SK-N-SH (cell line): ENCODE data around the gene TOX2. TPM values are rescaled to one million over a fixed set of nuclear protein-coding genes. Genes with fewer than 3 reads are reported as not detected.
A peak's percentile ranks its signal among the peaks of the same experiment; 100 is the strongest.

Experiments
- CTCF ChIA-PET: fragments of 300-600, 350-600 bp; formaldehyde crosslinking; extraction: SDS; loops from one replicate; lab custom pipeline; 2021; lab: Yijun Ruan, JAX
- POLR2A ChIA-PET: fragments of 350-600 bp; sonication (Branson Sonifier 250); formaldehyde crosslinking; extraction: SDS; loops from one replicate; lab custom pipeline; 2020; ENCODE audit warnings: antibody characterized with exemption, inconsistent platforms; lab: Yijun Ruan, JAX
- DNase-seq: peaks from one replicate; pipeline ENCODE4 v3.0.0; 2012
- H2AFZ ChIP-seq: fragments of 200-600 bp; sonication (generic); 2 replicates; pipeline ENCODE4 v1.8.1; 2016; ENCODE audit warnings: antibody characterized with exemption, mild to moderate bottlenecking, low read depth
- H3F3A ChIP-seq: fragments of 200-600 bp; sonication (generic); replicated peaks from 2 replicates; pipeline ENCODE3; 2016; ENCODE audit warnings: antibody characterized with exemption, mild to moderate bottlenecking; ENCODE audit not compliant: insufficient read depth
- H3K27ac ChIP-seq, 2 experiments: fragments of 200-500 bp in 1 of 2; fragments of 200-600 bp in 1 of 2; sonication (Bioruptor generic) in 1 of 2; sonication (generic), shearing (Covaris generic) in 1 of 2; 2 replicates each; pipeline versions ENCODE4 v1.5.1 to v1.6.1; 2014 to 2016; ENCODE audit warnings: low read depth in 2 of 2, inconsistent platforms in 1 of 2, low read length in 1 of 2, mild to moderate bottlenecking in 1 of 2, mixed read lengths in 1 of 2
- H3K27me3 ChIP-seq: fragments of 200-600 bp; sonication (generic), shearing (Covaris generic); 2 replicates; pipeline ENCODE4 v1.6.1; 2016; ENCODE audit warnings: mixed run types; ENCODE audit not compliant: insufficient read depth
- H3K36me3 ChIP-seq, 2 experiments: fragments of 200-500 bp in 1 of 2; fragments of 200-600 bp in 1 of 2; sonication (Bioruptor generic) in 1 of 2; sonication (generic) in 1 of 2; replicated peaks in 1 of 2; 2 replicates each; pipeline versions ENCODE3 to v1.5.1; 2014 to 2016; ENCODE audit warnings: low read length in 1 of 2, mild to moderate bottlenecking in 1 of 2; ENCODE audit not compliant: insufficient read depth in 2 of 2, control insufficient read depth in 1 of 2
- H3K4me1 ChIP-seq, 2 experiments: fragments of 200-500 bp in 1 of 2; fragments of 200-600 bp in 1 of 2; sonication (Bioruptor generic) in 1 of 2; sonication (generic), shearing (Covaris generic) in 1 of 2; 2 replicates each; pipeline versions ENCODE4 v1.5.1 to v1.6.1; 2014 to 2016; ENCODE audit warnings: low read depth in 1 of 2, low read length in 1 of 2, mixed run types in 1 of 2; ENCODE audit not compliant: insufficient read depth in 2 of 2, control insufficient read depth in 1 of 2
- H3K4me2 ChIP-seq: fragments of 200-600 bp; sonication (generic), shearing (Covaris generic); 2 replicates; pipeline ENCODE4 v1.6.1; 2017; ENCODE audit warnings: mixed run types
- H3K4me3 ChIP-seq, 2 experiments: fragments of 200-500 bp in 1 of 2; fragments of 200-600 bp in 1 of 2; sonication (Bioruptor generic) in 1 of 2; sonication (generic), shearing (Covaris generic) in 1 of 2; 2 replicates each; pipeline versions ENCODE4 v1.5.1 to v1.8.1; 2014 to 2016; ENCODE audit warnings: low read depth in 2 of 2, inconsistent platforms in 1 of 2, low read length in 1 of 2, mild to moderate bottlenecking in 1 of 2, mixed read lengths in 1 of 2, moderate library complexity in 1 of 2
- H3K79me2 ChIP-seq: fragments of 200-600 bp; sonication (generic); 2 replicates; pipeline ENCODE4 v1.8.1; 2017; ENCODE audit warnings: mild to moderate bottlenecking; ENCODE audit not compliant: insufficient read depth
- H3K9ac ChIP-seq: fragments of 200-600 bp; sonication (generic); 2 replicates; pipeline ENCODE4 v1.6.1; 2017; ENCODE audit warnings: mixed run types
- H3K9me2 ChIP-seq: fragments of 200-600 bp; sonication (generic); 2 replicates; pipeline ENCODE4 v1.6.1; 2017; ENCODE audit warnings: mixed run types
- H3K9me3 ChIP-seq: fragments of 200-600 bp; sonication (generic); 2 replicates; pipeline ENCODE4 v1.6.1; 2017; ENCODE audit warnings: mixed run types, mild to moderate bottlenecking, moderate library complexity
- H4K20me1 ChIP-seq: fragments of 200-600 bp; sonication (generic); 2 replicates; pipeline ENCODE4 v1.6.1; 2017; ENCODE audit warnings: mild to moderate bottlenecking, mixed run types; ENCODE audit not compliant: insufficient read depth
- CHD2 ChIP-seq: fragments of 150-350 bp; IDR thresholded peaks from 2 replicates; pipeline ENCODE4 v1.6.1; 2018; ENCODE audit warnings: low read length; ENCODE audit not compliant: partially characterized antibody
- ELF1 ChIP-seq: IDR thresholded peaks from 2 replicates; pipeline ENCODE4 v1.4.0; 2012
- EP300 ChIP-seq, 2 experiments: IDR thresholded peaks; 2 replicates each; pipeline versions ENCODE4 v1.4.0 to v1.6.1; 2012; ENCODE audit warnings: borderline replicate concordance in 1 of 2, low read depth in 1 of 2, low read length in 1 of 2
- FOXM1 ChIP-seq: IDR thresholded peaks from 2 replicates; pipeline ENCODE4 v1.4.0; 2012; ENCODE audit warnings: low read depth, mild to moderate bottlenecking
- GABPA ChIP-seq: IDR thresholded peaks from 2 replicates; pipeline ENCODE4 v1.4.0; 2012; ENCODE audit warnings: low read depth, mild to moderate bottlenecking
- JUND ChIP-seq: IDR thresholded peaks from 2 replicates; pipeline ENCODE4 v1.4.0; 2012
- MAX ChIP-seq: IDR thresholded peaks from 2 replicates; pipeline ENCODE4 v1.4.0; 2012; ENCODE audit warnings: low read depth
- MXI1 ChIP-seq: IDR thresholded peaks from 2 replicates; pipeline ENCODE4 v1.6.1; 2012; ENCODE audit warnings: mild to moderate bottlenecking, low read depth, low read length, improper control_type of control experiment
- NRF1 ChIP-seq: IDR thresholded peaks from 2 replicates; pipeline ENCODE4 v1.6.1; 2012; ENCODE audit warnings: low read depth, mild to moderate bottlenecking, low read length
- RAD21 ChIP-seq: IDR thresholded peaks from 2 replicates; pipeline ENCODE4 v1.6.1; 2012; ENCODE audit warnings: mild to moderate bottlenecking, low read length
- RCOR1 ChIP-seq: fragments of 150-350 bp; IDR thresholded peaks from 2 replicates; pipeline ENCODE4 v1.6.1; 2017; ENCODE audit warnings: antibody characterized with exemption, low read length
- RFX5 ChIP-seq: IDR thresholded peaks from 2 replicates; pipeline ENCODE4 v1.6.1; 2012; ENCODE audit warnings: mild to moderate bottlenecking, improper control_type of control experiment, low read length
- USF1 ChIP-seq: IDR thresholded peaks from 2 replicates; pipeline ENCODE4 v1.4.0; 2012; ENCODE audit warnings: low read depth, borderline replicate concordance
- YY1 ChIP-seq: IDR thresholded peaks from 2 replicates; pipeline ENCODE4 v1.4.0; 2012; ENCODE audit warnings: low read depth, mild to moderate bottlenecking
- WGBS: methylation state at CpG from one replicate; pipeline ENCODE4 v1.1.6; 2017; ENCODE audit warnings: low lambda C conversion rate; 5-methylcytosine and 5-hydroxymethylcytosine counted together
- polyA plus RNA-seq, 3 experiments: library from polyadenylated mRNA; depleted of rRNA; stranded (reverse); fragments of >200 nt; gene quantifications; 2 replicates each; pipeline ENCODE4 v1.2.3, GENCODE V29; 2012
- TF ChIP-seq, protein P1 (sequence below): IDR thresholded peaks from 2 replicates; pipeline ENCODE4 v1.4.0; 2012; ENCODE audit warnings: low read depth, borderline replicate concordance
- TF ChIP-seq, protein P2 (sequence below): fragments of 200-600 bp; sonication (generic); IDR thresholded peaks from 2 replicates; pipeline ENCODE4 v1.6.1; 2017; ENCODE audit warnings: antibody characterized with exemption, mild to moderate bottlenecking, moderate library complexity
- TF ChIP-seq, protein P3 (sequence below): IDR thresholded peaks from 2 replicates; pipeline ENCODE4 v1.6.1; 2012; ENCODE audit warnings: mild to moderate bottlenecking, low read depth, low read length, moderate library complexity

The TOX2 gene
- polyA plus RNA-seq, 1 of the 3 experiments (the other 2 are of a cell fraction): 15.4 TPM

DNA sequence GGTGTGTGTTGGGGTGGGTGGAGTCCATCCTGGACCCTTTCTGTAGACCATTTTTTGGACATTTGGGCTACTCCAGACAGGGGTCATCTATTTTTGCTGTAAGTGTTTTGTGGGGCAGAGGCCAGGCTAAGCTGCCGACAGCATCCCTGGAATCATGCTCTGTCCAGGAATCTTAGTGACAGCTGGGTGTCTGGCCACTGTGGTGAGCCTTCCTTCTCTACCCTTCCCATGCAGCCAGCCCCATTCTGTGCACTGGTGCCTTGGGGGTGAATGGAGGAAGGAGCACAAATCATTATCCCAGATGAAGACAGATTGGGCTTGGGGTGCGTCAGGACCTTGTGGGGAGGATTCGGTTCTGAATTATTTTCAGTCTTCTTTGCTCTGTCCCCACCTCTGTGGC lies 20.2 kb downstream of the TOX2 start (continued):
- TF ChIP-seq, protein P1, sequence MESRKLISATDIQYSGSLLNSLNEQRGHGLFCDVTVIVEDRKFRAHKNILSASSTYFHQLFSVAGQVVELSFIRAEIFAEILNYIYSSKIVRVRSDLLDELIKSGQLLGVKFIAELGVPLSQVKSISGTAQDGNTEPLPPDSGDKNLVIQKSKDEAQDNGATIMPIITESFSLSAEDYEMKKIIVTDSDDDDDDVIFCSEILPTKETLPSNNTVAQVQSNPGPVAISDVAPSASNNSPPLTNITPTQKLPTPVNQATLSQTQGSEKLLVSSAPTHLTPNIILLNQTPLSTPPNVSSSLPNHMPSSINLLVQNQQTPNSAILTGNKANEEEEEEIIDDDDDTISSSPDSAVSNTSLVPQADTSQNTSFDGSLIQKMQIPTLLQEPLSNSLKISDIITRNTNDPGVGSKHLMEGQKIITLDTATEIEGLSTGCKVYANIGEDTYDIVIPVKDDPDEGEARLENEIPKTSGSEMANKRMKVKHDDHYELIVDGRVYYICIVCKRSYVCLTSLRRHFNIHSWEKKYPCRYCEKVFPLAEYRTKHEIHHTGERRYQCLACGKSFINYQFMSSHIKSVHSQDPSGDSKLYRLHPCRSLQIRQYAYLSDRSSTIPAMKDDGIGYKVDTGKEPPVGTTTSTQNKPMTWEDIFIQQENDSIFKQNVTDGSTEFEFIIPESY: no peak
- TF ChIP-seq, protein P2, sequence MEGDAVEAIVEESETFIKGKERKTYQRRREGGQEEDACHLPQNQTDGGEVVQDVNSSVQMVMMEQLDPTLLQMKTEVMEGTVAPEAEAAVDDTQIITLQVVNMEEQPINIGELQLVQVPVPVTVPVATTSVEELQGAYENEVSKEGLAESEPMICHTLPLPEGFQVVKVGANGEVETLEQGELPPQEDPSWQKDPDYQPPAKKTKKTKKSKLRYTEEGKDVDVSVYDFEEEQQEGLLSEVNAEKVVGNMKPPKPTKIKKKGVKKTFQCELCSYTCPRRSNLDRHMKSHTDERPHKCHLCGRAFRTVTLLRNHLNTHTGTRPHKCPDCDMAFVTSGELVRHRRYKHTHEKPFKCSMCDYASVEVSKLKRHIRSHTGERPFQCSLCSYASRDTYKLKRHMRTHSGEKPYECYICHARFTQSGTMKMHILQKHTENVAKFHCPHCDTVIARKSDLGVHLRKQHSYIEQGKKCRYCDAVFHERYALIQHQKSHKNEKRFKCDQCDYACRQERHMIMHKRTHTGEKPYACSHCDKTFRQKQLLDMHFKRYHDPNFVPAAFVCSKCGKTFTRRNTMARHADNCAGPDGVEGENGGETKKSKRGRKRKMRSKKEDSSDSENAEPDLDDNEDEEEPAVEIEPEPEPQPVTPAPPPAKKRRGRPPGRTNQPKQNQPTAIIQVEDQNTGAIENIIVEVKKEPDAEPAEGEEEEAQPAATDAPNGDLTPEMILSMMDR: no peak
- no peak for TF ChIP-seq GABPA
- TF ChIP-seq RAD21: no peak
- TF ChIP-seq JUND: no peak
- no peak for TF ChIP-seq MAX
- no peak for TF ChIP-seq YY1
- no peak for TF ChIP-seq FOXM1
- no peak for TF ChIP-seq NRF1

GRCh38 chr20:43936104-43936770 lies 21.6 kb downstream of the TOX2 start:
- Histone ChIP-seq H4K20me1 (no peaks in the 10 kb centered on the region), H3K27ac (peak overlapping the region in 1 of 2 experiments; percentile 12; a peak in 1 of 4 replicates), H3F3A (no peaks in the 10 kb centered on the region)
- no peak for TF ChIP-seq RCOR1
- TF ChIP-seq MXI1: peak; percentile 27; the same call in 1 of the 2 replicates
- TF ChIP-seq, all 33 proteins: peak for 1
- H3K79me2 ChIP-seq: no peaks in the 10 kb centered on the region
- no peaks in the 10 kb centered on the region for H3K9me2 ChIP-seq
- POLR2A ChIA-PET: no interaction called here
- no peak overlapping the region for H3K4me3 ChIP-seq
- no peak for DNase-seq
- H3K4me1 ChIP-seq: peaks cover 25 to 35% of the 10 kb centered on the region in 2 experiments; a peak in 3 of 4 replicates
- H2AFZ ChIP-seq: no peak overlapping the region
- WGBS: 84% methylated on average over 4 of the region's 4 CpGs
- CTCF ChIA-PET: interaction anchor here (1.6 kb wide), 1 partner anchor 144 kb away, joined by 6 read pairs; no protein-coding TSS in a partner anchor
- H3K9ac ChIP-seq: no peak overlapping the region
- H3K9me3 ChIP-seq: no peaks in the 10 kb centered on the region
- no peak overlapping the region for H3K4me2 ChIP-seq
- no peaks in the 10 kb centered on the region for H3K36me3 ChIP-seq
- no peaks in the 10 kb centered on the region for H3K27me3 ChIP-seq

- H3K36me3 ChIP-seq: no peaks in the 10 kb centered on the region
- H3K27me3 ChIP-seq: no peaks in the 10 kb centered on the region
- H3K79me2 ChIP-seq: no peaks in the 10 kb centered on the region
- H3K9me3 ChIP-seq: no peaks in the 10 kb centered on the region
- H2AFZ ChIP-seq: no peak overlapping the region
- no peak overlapping the region for H3K4me3 ChIP-seq
- H3K4me2 ChIP-seq: no peak overlapping the region
- H3K9me2 ChIP-seq: no peaks in the 10 kb centered on the region
- H3K9ac ChIP-seq: no peak overlapping the region
- POLR2A ChIA-PET: no interaction called here
- DNase-seq: no peak
- H3F3A ChIP-seq: no peaks in the 10 kb centered on the region
- H3K4me1 ChIP-seq: peaks cover 25 to 41% of the 10 kb centered on the region in 2 experiments; a peak in 3 of 4 replicates
- peak overlapping the region in 1 of 2 experiments; percentile 12; a peak in 1 of 4 replicates for H3K27ac ChIP-seq
- 93% methylated on average over 7 of the region's 7 CpGs for WGBS
- H4K20me1 ChIP-seq: no peaks in the 10 kb centered on the region
- TF ChIP-seq JUND (no peak), ELF1 (no peak), USF1 (no peak), FOXM1 (no peak), RFX5 (no peak), CHD2 (no peak), EP300 (IDR thresholded peaks at IDR 0.05; ENCODE audit: borderline replicate concordance in 1 of 2, low read depth in 1 of 2, low read length in 1 of 2) (no peak), GABPA (no peak)
- TF ChIP-seq, protein P3, sequence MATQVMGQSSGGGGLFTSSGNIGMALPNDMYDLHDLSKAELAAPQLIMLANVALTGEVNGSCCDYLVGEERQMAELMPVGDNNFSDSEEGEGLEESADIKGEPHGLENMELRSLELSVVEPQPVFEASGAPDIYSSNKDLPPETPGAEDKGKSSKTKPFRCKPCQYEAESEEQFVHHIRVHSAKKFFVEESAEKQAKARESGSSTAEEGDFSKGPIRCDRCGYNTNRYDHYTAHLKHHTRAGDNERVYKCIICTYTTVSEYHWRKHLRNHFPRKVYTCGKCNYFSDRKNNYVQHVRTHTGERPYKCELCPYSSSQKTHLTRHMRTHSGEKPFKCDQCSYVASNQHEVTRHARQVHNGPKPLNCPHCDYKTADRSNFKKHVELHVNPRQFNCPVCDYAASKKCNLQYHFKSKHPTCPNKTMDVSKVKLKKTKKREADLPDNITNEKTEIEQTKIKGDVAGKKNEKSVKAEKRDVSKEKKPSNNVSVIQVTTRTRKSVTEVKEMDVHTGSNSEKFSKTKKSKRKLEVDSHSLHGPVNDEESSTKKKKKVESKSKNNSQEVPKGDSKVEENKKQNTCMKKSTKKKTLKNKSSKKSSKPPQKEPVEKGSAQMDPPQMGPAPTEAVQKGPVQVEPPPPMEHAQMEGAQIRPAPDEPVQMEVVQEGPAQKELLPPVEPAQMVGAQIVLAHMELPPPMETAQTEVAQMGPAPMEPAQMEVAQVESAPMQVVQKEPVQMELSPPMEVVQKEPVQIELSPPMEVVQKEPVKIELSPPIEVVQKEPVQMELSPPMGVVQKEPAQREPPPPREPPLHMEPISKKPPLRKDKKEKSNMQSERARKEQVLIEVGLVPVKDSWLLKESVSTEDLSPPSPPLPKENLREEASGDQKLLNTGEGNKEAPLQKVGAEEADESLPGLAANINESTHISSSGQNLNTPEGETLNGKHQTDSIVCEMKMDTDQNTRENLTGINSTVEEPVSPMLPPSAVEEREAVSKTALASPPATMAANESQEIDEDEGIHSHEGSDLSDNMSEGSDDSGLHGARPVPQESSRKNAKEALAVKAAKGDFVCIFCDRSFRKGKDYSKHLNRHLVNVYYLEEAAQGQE: no peak
- CTCF ChIA-PET: no interaction called here
Observed at GRCh38 chr20:43936805-43937204, 22.2 kb downstream of the TOX2 start.
